Measurements from ENCODE around the gene CUBN. TPM values are rescaled to one million over a fixed set of nuclear protein-coding genes. Genes with fewer than 3 reads are reported as not detected.

The CUBN gene
- total RNA-seq, 8 experiments from 2014 or later, result 0.58 to 23.2 (median 1.4) TPM

GRCh38 chr10:16887565-16887964 lies 242.0 kb downstream of the CUBN start:
- Histone ChIP-seq H3K4me1 (replicated peaks in 1 of 2) (peaks cover 3 to 10% of the 10 kb centered on the region in 2 donors), H3K27ac (no peak overlapping the region), H3K4me3 (no peak overlapping the region)
- WGBS, 10 experiments, result 0 to 100% (median 83%) methylated on average over 1 to 3 of the region's 3 CpGs; no CpG with 5 or more reads in 1 of the 10 experiments
- peak in 3 of 8 experiments; percentile 81 to 91 (median 88) for ATAC-seq (replicated peaks in 6 of 8)
- in situ Hi-C loops (cut with MboI; ENCODE audit: low pct_unique_long_range_greater_than_20kb in 2 of 9, low sequenced_read_pairs in 9 of 9, unreplicated experiment in 9 of 9), result no loop called here

- in situ Hi-C loops (cut with MboI; ENCODE audit: low pct_unique_long_range_greater_than_20kb in 2 of 9, low sequenced_read_pairs in 9 of 9, unreplicated experiment in 9 of 9), result no loop called here
- WGBS, 10 experiments, result 53 to 100% (median 88%) methylated on average over 2 of the region's 2 CpGs; no CpG with 5 or more reads in 1 of the 10 experiments
- H3K4me3 ChIP-seq, result no peak overlapping the region
- no peak for ATAC-seq (replicated peaks in 6 of 8)
- no peak overlapping the region for H3K27ac ChIP-seq
- H3K4me1 ChIP-seq (replicated peaks in 1 of 2), result no peaks in the 10 kb centered on the region
These were observed 243.6 kb downstream of the CUBN start for GRCh38 chr10:16886031-16886430.

- H3K27ac ChIP-seq, result no peak overlapping the region
These were observed 245.1 kb downstream of the CUBN start for GRCh38 chr10:16884497-16884896.

GRCh38 chr10:16883084-16883483 lies 246.5 kb downstream of the CUBN start:
- WGBS, 10 experiments, result 50 to 96% (median 80%) methylated on average over 2 to 4 of the region's 4 CpGs
- in situ Hi-C loops (cut with MboI; ENCODE audit: low pct_unique_long_range_greater_than_20kb in 2 of 9, low sequenced_read_pairs in 9 of 9, unreplicated experiment in 9 of 9), result no loop called here
- Histone ChIP-seq H3K4me1 (replicated peaks in 1 of 2) (no peaks in the 10 kb centered on the region), H3K4me3 (no peak overlapping the region), H3K27ac (no peak overlapping the region)
- peak in 4 of 8 experiments; percentile 45 to 76 (median 56) for ATAC-seq (replicated peaks in 6 of 8)

More at GRCh38 chr10:16884497-16884896, 245.1 kb downstream of the CUBN start:
- WGBS, 10 experiments, result 76 to 100% (median 88%) methylated on average over 1 to 2 of the region's 2 CpGs; no CpG with 5 or more reads in 2 of the 10 experiments
- in situ Hi-C loops (cut with MboI; ENCODE audit: low pct_unique_long_range_greater_than_20kb in 2 of 9, low sequenced_read_pairs in 9 of 9, unreplicated experiment in 9 of 9), result no loop called here
- no peak overlapping the region for H3K4me3 ChIP-seq
- no peak for ATAC-seq (replicated peaks in 6 of 8)
- H3K4me1 ChIP-seq (replicated peaks in 1 of 2), result no peaks in the 10 kb centered on the region

GRCh38 chr10:16870331-16870730 lies 259.3 kb downstream of the CUBN start:
- in situ Hi-C loops (cut with MboI; ENCODE audit: low pct_unique_long_range_greater_than_20kb in 2 of 9, low sequenced_read_pairs in 9 of 9, unreplicated experiment in 9 of 9), result no loop called here
- Histone ChIP-seq H3K27ac (no peak overlapping the region), H3K4me3 (no peak overlapping the region), H3K4me1 (replicated peaks in 1 of 2) (peaks cover 11 to 21% of the 10 kb centered on the region in 2 donors)
- WGBS, 10 experiments, result 0 to 100% (median 92%) methylated on average over 1 to 3 of the region's 3 CpGs; no CpG with 5 or more reads in 3 of the 10 experiments
- ATAC-seq (replicated peaks in 6 of 8), result no peak

- no peak overlapping the region for H3K27ac ChIP-seq
- ATAC-seq (replicated peaks in 6 of 8), result no peak
- in situ Hi-C loops (cut with MboI; ENCODE audit: low pct_unique_long_range_greater_than_20kb in 2 of 9, low sequenced_read_pairs in 9 of 9, unreplicated experiment in 9 of 9), result no loop called here
- H3K4me3 ChIP-seq, result no peak overlapping the region
- 0 to 92% (median 28%) methylated on average over 1 to 4 of the region's 4 CpGs; no CpG with 5 or more reads in 4 of the 10 experiments for WGBS, 10 experiments
- peaks cover 11 to 21% of the 10 kb centered on the region in 2 donors for H3K4me1 ChIP-seq (replicated peaks in 1 of 2)
These were observed 261.6 kb downstream of the CUBN start for GRCh38 chr10:16867990-16868389.

GRCh38 chr10:16867556-16867955 lies 262.1 kb downstream of the CUBN start:
- no peak overlapping the region for H3K27ac ChIP-seq
- ATAC-seq (replicated peaks in 6 of 8), result peak in 5 of 8 experiments; percentile 66 to 88 (median 86)
- 0 to 42% (median 10%) methylated on average over 1 to 2 of the region's 2 CpGs; no CpG with 5 or more reads in 1 of the 10 experiments for WGBS, 10 experiments
- in situ Hi-C loops (cut with MboI; ENCODE audit: low pct_unique_long_range_greater_than_20kb in 2 of 9, low sequenced_read_pairs in 9 of 9, unreplicated experiment in 9 of 9), result no loop called here
- H3K4me3 ChIP-seq, result no peak overlapping the region
- H3K4me1 ChIP-seq (replicated peaks in 1 of 2), result peaks cover 11 to 21% of the 10 kb centered on the region in 2 donors

GRCh38 chr10:16866541-16867275 lies 262.9 kb downstream of the CUBN start:
- H3K4me3 ChIP-seq, result no peak overlapping the region
- in situ Hi-C loops (cut with MboI; ENCODE audit: low pct_unique_long_range_greater_than_20kb in 2 of 9, low sequenced_read_pairs in 9 of 9, unreplicated experiment in 9 of 9), result no loop called here
- WGBS, 10 experiments, result 20 to 90% (median 80%) methylated on average over 2 to 7 of the region's 7 CpGs; no CpG with 5 or more reads in 1 of the 10 experiments
- H3K4me1 ChIP-seq (replicated peaks in 1 of 2), result peaks cover 11 to 21% of the 10 kb centered on the region in 2 donors
- H3K27ac ChIP-seq, result no peak overlapping the region
- no peak for ATAC-seq (replicated peaks in 6 of 8)

GRCh38 chr10:16865766-16866165 lies 263.8 kb downstream of the CUBN start:
- no peak overlapping the region for H3K4me3 ChIP-seq
- no peak overlapping the region for H3K27ac ChIP-seq
- 83 to 100% (median 91%) methylated on average over 2 to 6 of the region's 7 CpGs; no CpG with 5 or more reads in 7 of the 10 experiments for WGBS, 10 experiments
- peaks cover 11 to 21% of the 10 kb centered on the region in 2 donors for H3K4me1 ChIP-seq (replicated peaks in 1 of 2)
- no peak for ATAC-seq (replicated peaks in 6 of 8)
- in situ Hi-C loops (cut with MboI; ENCODE audit: low pct_unique_long_range_greater_than_20kb in 2 of 9, low sequenced_read_pairs in 9 of 9, unreplicated experiment in 9 of 9), result no loop called here

- WGBS, 10 experiments, result 53 to 91% (median 74%) methylated on average over 1 to 2 of the region's 2 CpGs; no CpG with 5 or more reads in 2 of the 10 experiments
- Histone ChIP-seq H3K4me1 (replicated peaks in 1 of 2) (peaks cover 11 to 20% of the 10 kb centered on the region in 2 donors), H3K4me3 (no peak overlapping the region), H3K27ac (no peak overlapping the region)
- in situ Hi-C loops (cut with MboI; ENCODE audit: low pct_unique_long_range_greater_than_20kb in 2 of 9, low sequenced_read_pairs in 9 of 9, unreplicated experiment in 9 of 9), result no loop called here
- ATAC-seq (replicated peaks in 6 of 8), result no peak
These were observed 265.8 kb downstream of the CUBN start for GRCh38 chr10:16863766-16864165.

GRCh38 chr10:16857419-16857818 lies 272.2 kb downstream of the CUBN start:
- in situ Hi-C loops (cut with MboI; ENCODE audit: low pct_unique_long_range_greater_than_20kb in 2 of 9, low sequenced_read_pairs in 9 of 9, unreplicated experiment in 9 of 9), result no loop called here
- H3K27ac ChIP-seq, result no peak overlapping the region
- peaks cover 6 to 8% of the 10 kb centered on the region in 2 donors for H3K4me1 ChIP-seq (replicated peaks in 1 of 2)
- no peak for ATAC-seq (replicated peaks in 6 of 8)
- H3K4me3 ChIP-seq, result no peak overlapping the region
- WGBS, 10 experiments, result 35 to 100% (median 90%) methylated on average over 2 to 4 of the region's 4 CpGs

- Histone ChIP-seq H3K4me3 (no peak overlapping the region), H3K27ac (no peak overlapping the region), H3K4me1 (replicated peaks in 1 of 2) (peaks cover 6 to 8% of the 10 kb centered on the region in 2 donors)
- ATAC-seq (replicated peaks in 6 of 8), result no peak
- in situ Hi-C loops (cut with MboI; ENCODE audit: low pct_unique_long_range_greater_than_20kb in 2 of 9, low sequenced_read_pairs in 9 of 9, unreplicated experiment in 9 of 9), result no loop called here
- WGBS, 10 experiments, result 30 to 92% (median 64%) methylated on average over 2 to 4 of the region's 4 CpGs
These were observed 273.0 kb downstream of the CUBN start for GRCh38 chr10:16856567-16856966.

- in situ Hi-C loops (cut with MboI; ENCODE audit: low pct_unique_long_range_greater_than_20kb in 2 of 9, low sequenced_read_pairs in 9 of 9, unreplicated experiment in 9 of 9), result no loop called here
- Histone ChIP-seq H3K4me3 (no peak overlapping the region), H3K4me1 (replicated peaks in 1 of 2) (peaks cover 6 to 8% of the 10 kb centered on the region in 2 donors), H3K27ac (no peak overlapping the region)
- WGBS, 10 experiments, result 78 to 100% (median 88%) methylated on average over 1 to 5 of the region's 5 CpGs; no CpG with 5 or more reads in 1 of the 10 experiments
- ATAC-seq (replicated peaks in 6 of 8), result no peak
These were observed 273.5 kb downstream of the CUBN start for GRCh38 chr10:16856092-16856491.
